Muscle of leg (tissue), 11 donors: ENCODE measurements around the gene CASP3. TPM values are rescaled to one million over a fixed set of nuclear protein-coding genes. Genes with fewer than 3 reads are reported as not detected.

ENCODE experiments used
- DNase-seq: peaks from one replicate; pipeline ENCODE4 v3.0.0; 2013
- H3K27ac ChIP-seq: one replicate; pipeline ENCODE4 v1.5.1; 2013; ENCODE audit warnings: mild to moderate bottlenecking, low read length, control low read depth
- H3K27me3 ChIP-seq: one replicate; pipeline ENCODE4 v1.6.1; 2013; ENCODE audit warnings: low read length; ENCODE audit not compliant: control insufficient read depth, insufficient read depth
- H3K36me3 ChIP-seq: one replicate; pipeline ENCODE4 v1.6.1; 2013; ENCODE audit warnings: low read length; ENCODE audit not compliant: control insufficient read depth, insufficient read depth
- H3K4me1 ChIP-seq: one replicate; pipeline ENCODE4 v1.6.1; 2013; ENCODE audit warnings: low read length; ENCODE audit not compliant: control insufficient read depth, insufficient read depth
- H3K4me3 ChIP-seq: one replicate; pipeline ENCODE4 v1.5.1; 2013; ENCODE audit warnings: low read length, control low read depth
- H3K9me3 ChIP-seq: replicated peaks from 2 replicates; pipeline ENCODE4 v1.6.1; 2013; ENCODE audit warnings: low read depth, low read length; ENCODE audit not compliant: control insufficient read depth
- WGBS: methylation state at CpG from one replicate; pipeline ENCODE4 v1.1.5; 2013; ENCODE audit warnings: missing lambda C conversion rate; ENCODE audit not compliant: insufficient coverage; 5-methylcytosine and 5-hydroxymethylcytosine counted together
- polyA plus RNA-seq, 8 donors: library from polyadenylated mRNA; unstranded; fragments of 120-200 nt; gene quantifications; one replicate each; pipeline versions ENCODE4 v1.2.1 to v1.2.3, GENCODE V29; 2013; ENCODE audit warnings: inconsistent platforms in 1 of 8, low replicate concordance in 1 of 8; ENCODE audit not compliant: insufficient read length in 8 of 8, insufficient read depth in 1 of 8
- total RNA-seq: library from RNA; stranded (reverse); fragments of 120-200 nt; gene quantifications from one replicate; pipeline ENCODE4 v1.2.4, GENCODE V29; 2013

CASP3 gene
- total and polyA plus RNA-seq, 9 donors = 35.6 to 49.1 (median 41.6) TPM

GRCh38 chr4:184684491-184685189, 35.4 kb upstream of the CASP3 start:
- Histone ChIP-seq H3K4me1 (no peaks in the 10 kb centered on the region), H3K9me3 (no peaks in the 10 kb centered on the region), H3K4me3 (no peak overlapping the region), H3K36me3 (peaks cover 19% of the 10 kb centered on the region), H3K27me3 (no peaks in the 10 kb centered on the region), H3K27ac (no peak overlapping the region)
- WGBS = 97% methylated on average over 3 of the region's 5 CpGs
- DNase-seq = peak; percentile 10

DNA sequence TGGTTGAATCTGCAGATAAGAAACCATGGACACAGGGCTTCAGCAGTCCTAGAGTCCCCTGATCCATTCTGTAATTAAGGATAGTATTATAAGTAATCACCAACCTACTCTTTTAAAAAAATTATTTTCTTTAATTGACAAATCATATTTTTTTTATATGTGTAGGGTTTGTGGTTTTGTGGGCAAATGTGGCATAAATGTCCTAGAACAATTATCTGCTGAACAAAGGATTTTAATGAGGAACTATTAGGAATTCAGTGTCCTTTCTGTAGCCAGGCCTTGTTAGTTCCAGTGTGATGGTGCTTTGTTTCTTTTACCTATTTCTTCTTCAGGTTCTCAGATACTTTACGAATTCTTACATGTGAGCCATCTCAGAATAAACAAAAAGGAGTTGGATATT, 32.7 kb upstream of the CASP3 start:
- Histone ChIP-seq H3K4me1 (no peaks in the 10 kb centered on the region), H3K27ac (no peak overlapping the region), H3K36me3 (peaks cover 21% of the 10 kb centered on the region), H3K4me3 (no peak overlapping the region), H3K27me3 (no peaks in the 10 kb centered on the region), H3K9me3 (no peaks in the 10 kb centered on the region)
- no CpG with 5 or more reads among the region's 1 CpG for WGBS
- no peak for DNase-seq

GRCh38 chr4:184680698-184681097, 31.5 kb upstream of the CASP3 start:
- no peak for DNase-seq
- Histone ChIP-seq H3K27ac (no peak overlapping the region), H3K27me3 (no peaks in the 10 kb centered on the region), H3K9me3 (no peaks in the 10 kb centered on the region), H3K36me3 (peaks cover 15% of the 10 kb centered on the region), H3K4me1 (no peaks in the 10 kb centered on the region), H3K4me3 (no peak overlapping the region)
- WGBS = 51% methylated on average over 2 of the region's 9 CpGs

GRCh38 chr4:184675821-184676492, 26.7 kb upstream of the CASP3 start:
- Histone ChIP-seq H3K27me3 (no peaks in the 10 kb centered on the region), H3K4me1 (no peaks in the 10 kb centered on the region), H3K27ac (no peak overlapping the region), H3K4me3 (no peak overlapping the region), H3K36me3 (peaks cover 31% of the 10 kb centered on the region), H3K9me3 (no peaks in the 10 kb centered on the region)
- no peak for DNase-seq
- 83% methylated on average over 2 of the region's 3 CpGs for WGBS

DNA sequence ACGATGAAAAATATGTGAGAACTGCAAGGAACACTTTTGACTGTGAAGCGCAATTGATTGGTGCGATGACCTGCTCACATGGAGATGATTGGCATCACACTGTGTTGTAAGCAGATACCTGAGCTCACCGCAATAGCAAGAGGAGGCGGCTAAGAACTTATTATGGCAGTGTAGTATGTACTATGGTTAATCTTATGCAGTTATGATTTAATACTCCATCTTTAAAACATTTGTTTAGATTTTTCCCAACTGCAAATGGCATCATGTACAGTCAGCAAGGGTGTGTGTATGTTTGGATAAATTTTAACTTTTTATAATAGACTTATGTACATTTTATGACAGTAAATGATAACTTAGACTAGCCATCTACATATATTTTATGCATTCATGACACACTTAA, 25.8 kb upstream of the CASP3 start:
- no peak for DNase-seq
- H3K9me3 ChIP-seq = no peaks in the 10 kb centered on the region
- H3K27ac ChIP-seq = no peak overlapping the region
- H3K4me3 ChIP-seq = no peak overlapping the region
- no peaks in the 10 kb centered on the region for H3K27me3 ChIP-seq
- H3K36me3 ChIP-seq = peaks cover 33% of the 10 kb centered on the region
- WGBS = 89% methylated on average over 3 of the region's 5 CpGs
- no peaks in the 10 kb centered on the region for H3K4me1 ChIP-seq

GRCh38 chr4:184674011-184674410, 24.8 kb upstream of the CASP3 start:
- WGBS = no CpG with 5 or more reads among the region's 4 CpGs
- DNase-seq = no peak

GRCh38 chr4:184672741-184673140, 23.5 kb upstream of the CASP3 start:
- Histone ChIP-seq H3K9me3 (no peaks in the 10 kb centered on the region), H3K27me3 (no peaks in the 10 kb centered on the region), H3K27ac (no peak overlapping the region), H3K4me3 (no peak overlapping the region), H3K36me3 (peaks cover 40% of the 10 kb centered on the region), H3K4me1 (peaks cover 7% of the 10 kb centered on the region)
- WGBS = 87% methylated on average over 6 of the region's 6 CpGs
- no peak for DNase-seq

More at GRCh38 chr4:184674011-184674410, 24.8 kb upstream of the CASP3 start:
- peaks cover 1% of the 10 kb centered on the region for H3K4me1 ChIP-seq
- H3K27ac ChIP-seq = no peak overlapping the region
- H3K36me3 ChIP-seq = peaks cover 32% of the 10 kb centered on the region
- H3K27me3 ChIP-seq = no peaks in the 10 kb centered on the region
- no peaks in the 10 kb centered on the region for H3K9me3 ChIP-seq
- no peak overlapping the region for H3K4me3 ChIP-seq

GRCh38 chr4:184671101-184671500, 21.9 kb upstream of the CASP3 start:
- Histone ChIP-seq H3K4me1 (peaks cover 7% of the 10 kb centered on the region), H3K9me3 (no peaks in the 10 kb centered on the region), H3K36me3 (peaks cover 49% of the 10 kb centered on the region), H3K4me3 (no peak overlapping the region), H3K27ac (no peak overlapping the region), H3K27me3 (no peaks in the 10 kb centered on the region)
- WGBS = 82% methylated on average over 7 of the region's 9 CpGs
- DNase-seq = no peak

DNA sequence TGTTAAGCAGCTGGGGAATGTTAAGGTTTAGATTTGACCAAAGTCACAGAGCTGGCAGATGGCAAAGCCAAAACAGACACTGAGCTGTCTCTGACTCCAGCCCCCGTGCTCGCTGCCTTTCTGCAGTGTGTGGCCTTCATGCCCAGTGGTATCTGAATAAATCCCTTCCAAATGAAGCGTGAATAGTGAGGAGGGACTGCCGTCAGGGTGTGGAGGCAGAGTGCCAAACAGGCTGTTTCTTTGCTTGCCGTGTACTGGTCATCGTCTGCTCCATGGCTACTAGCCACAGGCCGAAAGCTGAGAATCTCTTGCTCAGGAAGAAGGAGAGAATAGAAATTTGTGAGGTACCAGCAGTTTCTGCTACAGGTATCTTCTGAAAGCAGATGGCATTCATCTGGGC, 20.0 kb upstream of the CASP3 start:
- Histone ChIP-seq H3K27ac (no peak overlapping the region), H3K9me3 (no peaks in the 10 kb centered on the region), H3K4me1 (peaks cover 7% of the 10 kb centered on the region), H3K27me3 (no peaks in the 10 kb centered on the region), H3K36me3 (peaks cover 50% of the 10 kb centered on the region), H3K4me3 (no peak overlapping the region)
- DNase-seq = peak; percentile 8
- WGBS = 63% methylated on average over 7 of the region's 7 CpGs

GRCh38 chr4:184668511-184669114, 19.4 kb upstream of the CASP3 start:
- peak; percentile 25 for DNase-seq
- Histone ChIP-seq H3K27me3 (no peaks in the 10 kb centered on the region), H3K4me3 (no peak overlapping the region), H3K27ac (no peak overlapping the region), H3K4me1 (peaks cover 7% of the 10 kb centered on the region), H3K9me3 (no peaks in the 10 kb centered on the region), H3K36me3 (peaks cover 43% of the 10 kb centered on the region)
- WGBS = 90% methylated on average over 4 of the region's 9 CpGs
